GM13977 (cell line): Measurements from ENCODE around the gene UTF1.

Source experiments
- DNase-seq: peaks from one replicate; pipeline ENCODE4 v3.0.0; 2012; ENCODE audit warnings: low spot score
- in situ Hi-C: fragments of 300-500 bp; cut with MboI; formaldehyde crosslinking; loops from one replicate; pipeline ENCODE4 v1.12.0; 2022; ENCODE audit warnings: low sequenced_read_pairs, low pct_unique_long_range_greater_than_20kb, mixed read lengths, inconsistent platforms; ENCODE audit not compliant: unreplicated experiment
- TF ChIP-seq, protein P1 (sequence below): IDR thresholded peaks from 2 replicates; pipeline ENCODE4 v1.5.1; 2012; ENCODE audit warnings: mild to moderate bottlenecking, control low read depth; ENCODE audit not compliant: insufficient read depth; ENCODE audit errors: extremely low read depth, missing control alignments

The UTF1 gene

GRCh38 chr10:133196221-133196915 lies 33.6 kb upstream of the UTF1 start:
- no peak for DNase-seq
- in situ Hi-C loops = no loop called here
- TF ChIP-seq, protein P1, sequence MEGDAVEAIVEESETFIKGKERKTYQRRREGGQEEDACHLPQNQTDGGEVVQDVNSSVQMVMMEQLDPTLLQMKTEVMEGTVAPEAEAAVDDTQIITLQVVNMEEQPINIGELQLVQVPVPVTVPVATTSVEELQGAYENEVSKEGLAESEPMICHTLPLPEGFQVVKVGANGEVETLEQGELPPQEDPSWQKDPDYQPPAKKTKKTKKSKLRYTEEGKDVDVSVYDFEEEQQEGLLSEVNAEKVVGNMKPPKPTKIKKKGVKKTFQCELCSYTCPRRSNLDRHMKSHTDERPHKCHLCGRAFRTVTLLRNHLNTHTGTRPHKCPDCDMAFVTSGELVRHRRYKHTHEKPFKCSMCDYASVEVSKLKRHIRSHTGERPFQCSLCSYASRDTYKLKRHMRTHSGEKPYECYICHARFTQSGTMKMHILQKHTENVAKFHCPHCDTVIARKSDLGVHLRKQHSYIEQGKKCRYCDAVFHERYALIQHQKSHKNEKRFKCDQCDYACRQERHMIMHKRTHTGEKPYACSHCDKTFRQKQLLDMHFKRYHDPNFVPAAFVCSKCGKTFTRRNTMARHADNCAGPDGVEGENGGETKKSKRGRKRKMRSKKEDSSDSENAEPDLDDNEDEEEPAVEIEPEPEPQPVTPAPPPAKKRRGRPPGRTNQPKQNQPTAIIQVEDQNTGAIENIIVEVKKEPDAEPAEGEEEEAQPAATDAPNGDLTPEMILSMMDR = no peak

GRCh38 chr10:133196936-133197758 lies 32.9 kb upstream of the UTF1 start:
- DNase-seq = no peak
- in situ Hi-C loops = no loop called here
- TF ChIP-seq, protein P1 = no peak

GRCh38 chr10:133197786-133198185 lies 32.2 kb upstream of the UTF1 start:
- in situ Hi-C loops = no loop called here
- TF ChIP-seq, protein P1 = no peak
- DNase-seq = no peak

GRCh38 chr10:133198206-133198605 lies 31.8 kb upstream of the UTF1 start:
- DNase-seq = no peak
- TF ChIP-seq, protein P1 = no peak
- in situ Hi-C loops = no loop called here

DNA sequence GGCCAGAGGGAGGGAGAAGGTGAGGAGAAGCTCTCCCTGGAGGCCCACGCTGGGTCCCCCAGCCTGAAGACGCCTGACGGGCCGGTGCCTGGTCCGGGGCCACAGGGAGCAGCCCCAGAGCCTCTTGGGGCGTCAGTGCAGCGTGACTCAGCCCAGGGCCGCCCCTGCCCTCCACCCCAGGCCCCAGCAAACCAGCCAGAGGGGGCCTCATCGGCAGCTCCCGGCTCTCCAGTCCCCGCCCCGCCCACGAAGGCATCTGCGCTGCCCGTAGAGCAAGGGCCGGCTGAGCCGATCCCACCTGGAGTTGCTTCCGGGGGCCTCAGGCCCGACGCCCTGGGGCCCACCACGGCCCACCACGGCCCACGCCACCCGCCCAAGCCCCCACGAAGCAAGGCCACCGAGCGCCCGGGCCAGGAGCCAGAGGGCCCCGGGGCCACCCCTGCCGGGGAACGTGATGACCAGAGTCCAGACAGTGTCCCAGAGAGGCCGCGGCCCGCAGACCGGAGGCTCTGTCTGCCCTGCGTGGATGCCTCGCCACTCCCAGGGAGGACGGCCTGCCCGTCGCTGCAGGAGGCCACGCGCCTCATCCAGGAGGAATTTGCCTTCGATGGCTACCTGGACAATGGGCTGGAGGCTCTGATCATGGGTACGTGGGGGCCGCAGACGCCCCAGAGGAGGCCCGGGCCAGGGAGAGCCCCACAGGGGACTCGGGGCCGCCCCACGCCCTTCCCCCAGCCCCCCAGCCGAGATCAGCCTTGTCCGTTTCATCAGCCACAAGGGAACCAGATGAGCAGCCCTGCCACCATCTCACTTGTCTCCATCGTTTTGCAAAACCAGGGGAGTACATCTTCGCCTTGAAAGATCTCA lies 31.2 kb upstream of the UTF1 start:
- in situ Hi-C loops = no loop called here
- no peak for DNase-seq
- TF ChIP-seq, protein P1 = no peak

DNA sequence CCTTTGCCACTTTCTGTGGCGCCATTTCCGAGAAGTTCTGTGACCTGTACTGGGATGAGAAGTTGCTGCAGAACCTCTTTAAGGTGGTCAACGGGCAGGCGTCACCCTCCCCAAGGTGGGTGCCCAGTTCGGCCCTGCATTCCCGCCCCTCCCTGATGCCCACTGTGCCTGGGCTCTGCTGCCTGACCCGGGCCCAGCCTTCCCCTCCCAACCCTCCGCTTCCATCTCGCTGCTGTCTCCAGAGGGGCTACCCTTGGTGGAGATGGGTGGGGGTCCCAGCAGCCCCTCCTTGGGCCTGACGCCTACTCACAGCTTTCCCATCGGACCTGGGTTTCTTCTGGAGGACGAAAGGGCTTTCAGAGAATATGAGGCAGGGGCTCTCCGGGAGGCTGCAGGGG lies 30.5 kb upstream of the UTF1 start:
- TF ChIP-seq, protein P1 = no peak
- in situ Hi-C loops = no loop called here
- no peak for DNase-seq
